Liver (tissue), 9 donors: ENCODE data around the gene ZNF488. TPM values are rescaled to one million over a fixed set of nuclear protein-coding genes. Genes with fewer than 3 reads are reported as not detected.

Source experiments
- DNase-seq: peaks from one replicate; pipeline ENCODE4 v3.0.0-alpha.2; 2017; ENCODE audit warnings: low spot score
- H3K27ac ChIP-seq, 2 donors: one replicate each; pipeline ENCODE4 v1.7.0; 2013; ENCODE audit warnings: inconsistent platforms in 2 of 2, low read length in 2 of 2, control low read depth in 1 of 2, low read depth in 1 of 2, mild to moderate bottlenecking in 1 of 2
- H3K27me3 ChIP-seq, 4 donors: one replicate each; pipeline versions ENCODE4 v1.6.1 to v1.7.0; 2013; ENCODE audit warnings: low read length in 3 of 4, inconsistent platforms in 1 of 4, mild to moderate bottlenecking in 1 of 4, moderate library complexity in 1 of 4; ENCODE audit not compliant: control insufficient read depth in 4 of 4, insufficient read depth in 4 of 4
- H3K36me3 ChIP-seq, 4 donors: one replicate each; pipeline versions ENCODE4 v1.6.1 to v1.7.0; 2013; ENCODE audit warnings: low read length in 3 of 4, mild to moderate bottlenecking in 3 of 4, low read depth in 1 of 4, moderate library complexity in 1 of 4; ENCODE audit not compliant: control insufficient read depth in 4 of 4, insufficient read depth in 3 of 4
- H3K4me1 ChIP-seq, 4 donors: one replicate each; pipeline versions ENCODE4 v1.6.1 to v1.7.0; 2013; ENCODE audit warnings: low read length in 3 of 4, mild to moderate bottlenecking in 3 of 4, moderate library complexity in 1 of 4; ENCODE audit not compliant: control insufficient read depth in 4 of 4, insufficient read depth in 4 of 4
- H3K4me3 ChIP-seq, 3 donors: one replicate each; pipeline versions ENCODE4 v1.6.1 to v1.7.0; 2013; ENCODE audit warnings: low read length in 3 of 3, control low read depth in 1 of 3, low read depth in 1 of 3, mild to moderate bottlenecking in 1 of 3
- H3K9ac ChIP-seq, 2 donors: one replicate each; pipeline ENCODE4 v1.7.0; 2013; ENCODE audit warnings: low read length in 2 of 2, mild to moderate bottlenecking in 2 of 2, moderate library complexity in 2 of 2, control low read depth in 1 of 2, low read depth in 1 of 2
- H3K9me3 ChIP-seq, 4 donors: one replicate each; pipeline versions ENCODE4 v1.6.1 to v1.7.0; 2013; ENCODE audit warnings: low read length in 3 of 4; ENCODE audit not compliant: control insufficient read depth in 4 of 4
- CTCF ChIP-seq: fragments of 150-350 bp; IDR thresholded peaks from 2 replicates; pipeline ENCODE4 v1.5.1; 2017; ENCODE audit warnings: improper control_type of control experiment, low read depth, low read length; ENCODE audit not compliant: missing input control
- EGR1 ChIP-seq, 2 donors: IDR thresholded peaks; 2 replicates each; pipeline ENCODE4 v1.6.1; 2016 to 2018; ENCODE audit warnings: antibody characterized with exemption in 2 of 2, low read depth in 2 of 2
- FOXA1 ChIP-seq: IDR thresholded peaks from 2 replicates; pipeline ENCODE4 v1.6.1; 2016; ENCODE audit warnings: antibody characterized with exemption
- FOXA2 ChIP-seq: IDR thresholded peaks from 2 replicates; pipeline ENCODE4 v1.6.1; 2016; ENCODE audit warnings: antibody characterized with exemption
- GABPA ChIP-seq, 2 donors: IDR thresholded peaks in 1 of 2; conservative IDR thresholded peaks in 1 of 2; 2 replicates each; pipeline ENCODE4 v1.6.1; 2016; ENCODE audit warnings: antibody characterized with exemption in 2 of 2, mild to moderate bottlenecking in 1 of 2, moderate library complexity in 1 of 2
- HNF4A ChIP-seq, 2 donors: conservative IDR thresholded peaks; 2 replicates each; pipeline ENCODE4 v1.6.1; 2016; ENCODE audit warnings: antibody characterized with exemption in 2 of 2, mild to moderate bottlenecking in 2 of 2
- HNF4G ChIP-seq: IDR thresholded peaks from 2 replicates; pipeline ENCODE4 v1.6.1; 2016; ENCODE audit warnings: antibody characterized with exemption
- JUND ChIP-seq, 2 donors: IDR thresholded peaks; 2 replicates each; pipeline ENCODE4 v1.6.1; 2016; ENCODE audit warnings: antibody characterized with exemption in 2 of 2
- MAX ChIP-seq: IDR thresholded peaks from 2 replicates; pipeline ENCODE4 v1.6.1; 2016; ENCODE audit warnings: antibody characterized with exemption
- NR2F2 ChIP-seq: IDR thresholded peaks from 2 replicates; pipeline ENCODE4 v1.6.1; 2016; ENCODE audit warnings: antibody characterized with exemption
- RAD21 ChIP-seq, 2 donors: IDR thresholded peaks; 2 replicates each; pipeline ENCODE4 v1.6.1; 2016; ENCODE audit warnings: antibody characterized with exemption in 2 of 2, mild to moderate bottlenecking in 2 of 2
- REST ChIP-seq: IDR thresholded peaks from 2 replicates; pipeline ENCODE4 v1.6.1; 2016; ENCODE audit warnings: antibody characterized with exemption, mild to moderate bottlenecking
- RXRA ChIP-seq, 2 donors: IDR thresholded peaks; 2 replicates each; pipeline ENCODE4 v1.6.1; 2017 to 2018; ENCODE audit warnings: antibody characterized with exemption in 2 of 2, mild to moderate bottlenecking in 1 of 2
- SP1 ChIP-seq: IDR thresholded peaks from 2 replicates; pipeline ENCODE4 v1.6.1; 2018; ENCODE audit warnings: antibody characterized with exemption, mild to moderate bottlenecking
- TAF1 ChIP-seq: conservative IDR thresholded peaks from 2 replicates; pipeline ENCODE4 v1.6.1; 2016; ENCODE audit warnings: antibody characterized with exemption, mild to moderate bottlenecking
- YY1 ChIP-seq: IDR thresholded peaks from 2 replicates; pipeline ENCODE4 v1.6.1; 2016; ENCODE audit warnings: antibody characterized with exemption, mild to moderate bottlenecking
- WGBS: extraction: QIAGEN DNeasy Blood & Tissue Kit; methylation state at CpG from one replicate; pipeline ENCODE4 v1.1.7; 2013; 5-methylcytosine and 5-hydroxymethylcytosine counted together
- polyA plus RNA-seq, 2 donors: library from polyadenylated mRNA; stranded (reverse) in 1 of 2; unstranded in 1 of 2; fragments of 200-250 nt in 1 of 2; fragments of >200 nt in 1 of 2; fragmentation: Nextera tagmentation in 1 of 2; extraction: Ambion mirVana in 1 of 2; gene quantifications; one replicate each; pipeline versions ENCODE4 v1.2.1 to v1.2.3, GENCODE V29; 2013 to 2015
- total RNA-seq, 2 donors: library from RNA; depleted of rRNA; stranded (reverse); fragments of >200 nt; gene quantifications; one replicate each; pipeline ENCODE4 v1.2.3, GENCODE V29; 2014
- TF ChIP-seq, protein P1 (sequence below): IDR thresholded peaks from 2 replicates; pipeline ENCODE4 v1.6.1; 2016; ENCODE audit warnings: antibody characterized with exemption
- TF ChIP-seq, protein P2 (sequence below): IDR thresholded peaks from 2 replicates; pipeline ENCODE4 v1.6.1; 2016; ENCODE audit warnings: antibody characterized with exemption
- donor health status: healthy.
- donor health status: healthy.
- donor health status: healthy.
- donor health status: healthy.
- donor health status: healthy.

Gene ZNF488
- total and polyA plus RNA-seq, 4 donors, result 0.02 to 0.09 TPM; not detected in 2

GRCh38 chr10:47381427-47382379 is 2.4 kb downstream of the ZNF488 start:
- no peak overlapping the region for H3K4me3 ChIP-seq
- H3K36me3 ChIP-seq, result no peaks in the 10 kb centered on the region
- no peaks in the 10 kb centered on the region for H3K9me3 ChIP-seq
- H3K9ac ChIP-seq, result no peak overlapping the region
- 83% methylated on average over 9 of the region's 9 CpGs for WGBS
- no peaks in the 10 kb centered on the region for H3K27me3 ChIP-seq
- no peak overlapping the region for H3K27ac ChIP-seq
- TF ChIP-seq HNF4G, result no peak
- TF ChIP-seq REST, result no peak
- DNase-seq, result peak; percentile 30
- H3K4me1 ChIP-seq, result peaks cover 0 to 10% (median 3%) of the 10 kb centered on the region in 4 donors

- Histone ChIP-seq H3K4me3 (no peak overlapping the region), H3K9ac (no peak overlapping the region), H3K9me3 (no peaks in the 10 kb centered on the region), H3K4me1 (peaks cover 0 to 10% (median 3%) of the 10 kb centered on the region in 4 donors), H3K27me3 (no peaks in the 10 kb centered on the region), H3K27ac (no peak overlapping the region), H3K36me3 (no peaks in the 10 kb centered on the region)
- peak; percentile 27 for DNase-seq
- TF ChIP-seq HNF4A (conservative IDR thresholded peaks at IDR 0.05) (no peak), NR2F2 (no peak), YY1 (no peak), GABPA (IDR thresholded peaks at IDR 0.05 in 1 of 2, conservative IDR thresholded peaks at IDR 0.05 in 1 of 2) (no peak), EGR1 (IDR thresholded peaks at IDR 0.05; ENCODE audit: low read depth in 2 of 2) (no peak), REST (no peak), HNF4G (no peak), MAX (no peak), SP1 (no peak), CTCF (no peak), RAD21 (IDR thresholded peaks at IDR 0.05) (no peak), JUND (IDR thresholded peaks at IDR 0.05) (no peak), RXRA (IDR thresholded peaks at IDR 0.05) (no peak), FOXA2 (no peak), FOXA1 (no peak), TAF1 (no peak)
- TF ChIP-seq, protein P1, sequence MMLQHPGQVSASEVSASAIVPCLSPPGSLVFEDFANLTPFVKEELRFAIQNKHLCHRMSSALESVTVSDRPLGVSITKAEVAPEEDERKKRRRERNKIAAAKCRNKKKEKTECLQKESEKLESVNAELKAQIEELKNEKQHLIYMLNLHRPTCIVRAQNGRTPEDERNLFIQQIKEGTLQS, result no peak
- TF ChIP-seq, protein P2, sequence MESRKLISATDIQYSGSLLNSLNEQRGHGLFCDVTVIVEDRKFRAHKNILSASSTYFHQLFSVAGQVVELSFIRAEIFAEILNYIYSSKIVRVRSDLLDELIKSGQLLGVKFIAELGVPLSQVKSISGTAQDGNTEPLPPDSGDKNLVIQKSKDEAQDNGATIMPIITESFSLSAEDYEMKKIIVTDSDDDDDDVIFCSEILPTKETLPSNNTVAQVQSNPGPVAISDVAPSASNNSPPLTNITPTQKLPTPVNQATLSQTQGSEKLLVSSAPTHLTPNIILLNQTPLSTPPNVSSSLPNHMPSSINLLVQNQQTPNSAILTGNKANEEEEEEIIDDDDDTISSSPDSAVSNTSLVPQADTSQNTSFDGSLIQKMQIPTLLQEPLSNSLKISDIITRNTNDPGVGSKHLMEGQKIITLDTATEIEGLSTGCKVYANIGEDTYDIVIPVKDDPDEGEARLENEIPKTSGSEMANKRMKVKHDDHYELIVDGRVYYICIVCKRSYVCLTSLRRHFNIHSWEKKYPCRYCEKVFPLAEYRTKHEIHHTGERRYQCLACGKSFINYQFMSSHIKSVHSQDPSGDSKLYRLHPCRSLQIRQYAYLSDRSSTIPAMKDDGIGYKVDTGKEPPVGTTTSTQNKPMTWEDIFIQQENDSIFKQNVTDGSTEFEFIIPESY, result no peak
- 88% methylated on average over 1 of the region's 1 CpG for WGBS
Observed at GRCh38 chr10:47381103-47381395, 3.0 kb downstream of the ZNF488 start.
